Keratinocyte (primary cell): ENCODE results near the gene LACTBL1. TPM values are rescaled to one million over a fixed set of nuclear protein-coding genes. Genes with fewer than 3 reads are reported as not detected.

Source experiments
- DNase-seq: peaks from one replicate; pipeline ENCODE4 v3.0.0-alpha.2; 2011; ENCODE audit warnings: low read depth, missing footprints, low spot score
- FAIRE-seq: peaks from 2 replicates; lab custom pipeline; 2011; peaks lifted over from hg19 to GRCh38; lab: Jason Lieb, UNC
- H2AFZ ChIP-seq: 2 replicates; pipeline ENCODE4 v1.6.0; 2012; ENCODE audit warnings: low read length, control low read depth, inconsistent platforms; ENCODE audit not compliant: control insufficient read depth
- H3K27ac ChIP-seq: 2 replicates; pipeline ENCODE4 v1.5.1; 2011; ENCODE audit warnings: low read length; ENCODE audit not compliant: control insufficient read depth, insufficient read depth
- H3K27me3 ChIP-seq: 3 replicates; pipeline ENCODE4 v1.6.0; 2011; ENCODE audit warnings: low read length; ENCODE audit not compliant: control insufficient read depth, insufficient read depth; ENCODE audit errors: extremely low read depth
- H3K36me3 ChIP-seq, 2 experiments: 2 replicates in 1 of 2; 3 replicates in 1 of 2; pipeline ENCODE4 v1.5.1; 2011; ENCODE audit warnings: low read length in 2 of 2, mild to moderate bottlenecking in 1 of 2; ENCODE audit not compliant: control insufficient read depth in 2 of 2, insufficient read depth in 2 of 2; ENCODE audit errors: extremely low read depth in 1 of 2
- H3K4me1 ChIP-seq: 3 replicates; pipeline ENCODE4 v1.5.1; 2011; ENCODE audit warnings: low read length; ENCODE audit not compliant: control insufficient read depth, insufficient read depth; ENCODE audit errors: extremely low read depth
- H3K4me2 ChIP-seq: 3 replicates; pipeline ENCODE4 v1.6.0; 2011; ENCODE audit warnings: low read depth, low read length; ENCODE audit not compliant: control insufficient read depth, insufficient read depth; ENCODE audit errors: extremely low read depth
- H3K4me3 ChIP-seq, 3 experiments: fragments of 200-600 bp in 1 of 3; sonication (generic) in 1 of 3; 2 replicates in 2 of 3; 3 replicates in 1 of 3; pipeline ENCODE4 v1.5.1; 2011 to 2016; ENCODE audit warnings: low read length in 3 of 3, mild to moderate bottlenecking in 3 of 3, control low read depth in 2 of 3, inconsistent platforms in 1 of 3, low read depth in 1 of 3, mixed read lengths in 1 of 3, mixed run types in 1 of 3, moderate library complexity in 1 of 3; ENCODE audit not compliant: control insufficient read depth in 2 of 3, insufficient read depth in 2 of 3; ENCODE audit errors: extremely low read depth in 1 of 3
- H3K79me2 ChIP-seq: 2 replicates; pipeline ENCODE4 v1.6.0; 2012; ENCODE audit warnings: low read length; ENCODE audit not compliant: control insufficient read depth, insufficient read depth
- H3K9ac ChIP-seq: 3 replicates; pipeline ENCODE4 v1.6.0; 2011; ENCODE audit warnings: low read length; ENCODE audit not compliant: control insufficient read depth, insufficient read depth; ENCODE audit errors: extremely low read depth
- H3K9me1 ChIP-seq: 3 replicates; pipeline ENCODE4 v1.6.0; 2011; ENCODE audit warnings: low read length; ENCODE audit not compliant: control insufficient read depth, insufficient read depth; ENCODE audit errors: extremely low read depth
- H3K9me3 ChIP-seq: 2 replicates; pipeline ENCODE4 v1.5.1; 2012; ENCODE audit warnings: low read depth, low read length; ENCODE audit not compliant: control insufficient read depth
- H4K20me1 ChIP-seq: 3 replicates; pipeline ENCODE4 v1.6.0; 2011; ENCODE audit warnings: low read length; ENCODE audit not compliant: control insufficient read depth, insufficient read depth; ENCODE audit errors: extremely low read depth
- CTCF ChIP-seq, 3 experiments: IDR thresholded peaks in 1 of 3; conservative IDR thresholded peaks in 1 of 3; optimal IDR thresholded peaks in 1 of 3; 2 replicates in 2 of 3; 3 replicates in 1 of 3; pipeline versions ENCODE3 to v1.5.1; 2011; ENCODE audit warnings: low read length in 3 of 3, mild to moderate bottlenecking in 3 of 3, moderate library complexity in 2 of 3, control low read depth in 1 of 3, inconsistent platforms in 1 of 3; ENCODE audit not compliant: insufficient read depth in 2 of 3; ENCODE audit errors: extremely low read depth in 1 of 3
- EZH2 ChIP-seq: IDR thresholded peaks from one replicate; pipeline ENCODE4 v1.6.1; 2012; ENCODE audit warnings: inconsistent platforms, mild to moderate bottlenecking, low read length, moderate library complexity
- dilution Hi-C: fragments of 300-500 bp; cut with MboI; formaldehyde crosslinking; loops from one replicate; pipeline ENCODE4 v1.7.0; 2020; ENCODE audit warnings: low sequenced_read_pairs; ENCODE audit not compliant: extremely low pct_ligation_motif_present
- polyA plus RNA-seq, 5 experiments: library from polyadenylated mRNA; depleted of rRNA in 3 of 5; stranded (reverse) in 3 of 5; stranded (forward) in 1 of 5; unstranded in 1 of 5; fragments of >200 nt; gene quantifications; 1 replicate in 1 of 5; 2 replicates in 3 of 5; 3 replicates in 1 of 5; pipeline versions ENCODE4 v1.2.1 to v1.2.3, GENCODE V29; 2011 to 2012; ENCODE audit warnings: missing spikeins in 2 of 5, low read depth in 1 of 5, low replicate concordance in 1 of 5

Gene LACTBL1
- polyA plus RNA-seq, 1 donor (not counting 4 experiments of a cell fraction or from before 2014, with no cell fraction given) = not detected

- H3K27ac ChIP-seq = no peak overlapping the region
- H3K9me3 ChIP-seq = no peaks in the 10 kb centered on the region
- no peaks in the 10 kb centered on the region for H3K9me1 ChIP-seq
- no peak for FAIRE-seq
- TF ChIP-seq EZH2 (no peak), CTCF (optimal IDR thresholded peaks at IDR 0.05 in 1 of 3, IDR thresholded peaks at IDR 0.05 in 1 of 3, conservative IDR thresholded peaks at IDR 0.05 in 1 of 3; ENCODE audit: extremely low read depth in 1 of 3, insufficient read depth in 2 of 3, low read length in 3 of 3) (no peak)
- H3K27me3 ChIP-seq = peaks cover 2% of the 10 kb centered on the region
- H3K4me2 ChIP-seq = no peak overlapping the region
- H3K9ac ChIP-seq = no peak overlapping the region
- DNase-seq = no peak
- no peaks in the 10 kb centered on the region for H3K36me3 ChIP-seq
- dilution Hi-C loops = no loop called here
- no peaks in the 10 kb centered on the region for H3K4me1 ChIP-seq
- H4K20me1 ChIP-seq = no peaks in the 10 kb centered on the region
- no peak overlapping the region for H2AFZ ChIP-seq
- H3K4me3 ChIP-seq = no peak overlapping the region
- no peaks in the 10 kb centered on the region for H3K79me2 ChIP-seq
Observed at GRCh38 chr1:22921452-22922126, 51.1 kb downstream of the LACTBL1 start.

GRCh38 chr1:22920734-22921451, 51.8 kb downstream of the LACTBL1 start:
- peaks cover 5% of the 10 kb centered on the region for H3K27me3 ChIP-seq
- no peaks in the 10 kb centered on the region for H3K36me3 ChIP-seq
- DNase-seq (no peak), FAIRE-seq (no peak)
- H3K9me1 ChIP-seq = no peaks in the 10 kb centered on the region
- H2AFZ ChIP-seq = no peak overlapping the region
- H3K79me2 ChIP-seq = no peaks in the 10 kb centered on the region
- dilution Hi-C loops = no loop called here
- H4K20me1 ChIP-seq = no peaks in the 10 kb centered on the region
- H3K27ac ChIP-seq = no peak overlapping the region
- no peak overlapping the region for H3K9ac ChIP-seq
- H3K9me3 ChIP-seq = no peaks in the 10 kb centered on the region
- no peak overlapping the region for H3K4me3 ChIP-seq
- no peaks in the 10 kb centered on the region for H3K4me1 ChIP-seq
- no peak for TF ChIP-seq CTCF (optimal IDR thresholded peaks at IDR 0.05 in 1 of 3, IDR thresholded peaks at IDR 0.05 in 1 of 3, conservative IDR thresholded peaks at IDR 0.05 in 1 of 3; ENCODE audit: extremely low read depth in 1 of 3, insufficient read depth in 2 of 3, low read length in 3 of 3)
- no peak for TF ChIP-seq EZH2
- H3K4me2 ChIP-seq = no peak overlapping the region
